Type B pancreatic cell (in vitro differentiated cells): Measurements from ENCODE around the gene GDI1. TPM values are rescaled to one million over a fixed set of nuclear protein-coding genes. Genes with fewer than 3 reads are reported as not detected.
A peak's percentile ranks its signal among the peaks of the same experiment; 100 is the strongest.

Experiments used
- DNase-seq: peaks from one replicate; pipeline ENCODE4 v3.0.0; 2021; ENCODE audit warnings: mixed read lengths; ENCODE audit not compliant: unreplicated experiment; ENCODE audit errors: extremely low spot score
- H3K27ac Mint-ChIP-seq: 2 replicates; pipeline ENCODE4 v1.8.0; 2021; ENCODE audit warnings: mild to moderate bottlenecking, mixed read lengths
- H3K27me3 Mint-ChIP-seq: 2 replicates; pipeline ENCODE4 v1.8.0; 2021; ENCODE audit warnings: mixed read lengths
- H3K36me3 Mint-ChIP-seq: 2 replicates; pipeline ENCODE4 v1.8.0; 2021; ENCODE audit warnings: mixed read lengths
- H3K4me1 Mint-ChIP-seq: one replicate; pipeline ENCODE4 v1.8.0; 2021; ENCODE audit warnings: mixed read lengths; ENCODE audit not compliant: unreplicated experiment
- H3K4me3 Mint-ChIP-seq: 2 replicates; pipeline ENCODE4 v1.8.0; 2021; ENCODE audit warnings: mild to moderate bottlenecking, mixed read lengths
- H3K9me3 Mint-ChIP-seq: 2 replicates; pipeline ENCODE4 v1.8.0; 2021; ENCODE audit warnings: mixed read lengths
- CTCF ChIP-seq: fragments of 200-600 bp; sonication (generic); conservative IDR thresholded peaks from 2 replicates; pipeline ENCODE4 v1.5.0; 2021; ENCODE audit warnings: antibody characterized with exemption, mild to moderate bottlenecking
- total RNA-seq: library from RNA; stranded (reverse); gene quantifications from 2 replicates; pipeline ENCODE4 v1.2.1, GENCODE V29; 2021; ENCODE audit warnings: low replicate concordance

The GDI1 gene
- total RNA-seq, 1 donor from 2014 or later = 159 TPM

GRCh38 chrX:154417157-154417556 lies 19.8 kb upstream of the GDI1 start:
- peaks cover 6% of the 10 kb centered on the region for H3K36me3 Mint-ChIP-seq
- DNase-seq = no peak
- no peak overlapping the region for H3K27ac Mint-ChIP-seq
- TF ChIP-seq CTCF = no peak
- H3K9me3 Mint-ChIP-seq = no peaks in the 10 kb centered on the region
- no peak overlapping the region for H3K4me3 Mint-ChIP-seq
- no peaks in the 10 kb centered on the region for H3K27me3 Mint-ChIP-seq
- H3K4me1 Mint-ChIP-seq = no peaks in the 10 kb centered on the region

- DNase-seq = no peak
- TF ChIP-seq CTCF = no peak
- no peak overlapping the region for H3K4me3 Mint-ChIP-seq
- no peak overlapping the region for H3K27ac Mint-ChIP-seq
- peaks cover 6% of the 10 kb centered on the region for H3K36me3 Mint-ChIP-seq
- H3K4me1 Mint-ChIP-seq = no peaks in the 10 kb centered on the region
- H3K9me3 Mint-ChIP-seq = no peaks in the 10 kb centered on the region
- no peaks in the 10 kb centered on the region for H3K27me3 Mint-ChIP-seq
Measured at GRCh38 chrX:154419189-154419588, 17.8 kb upstream of the GDI1 start.

- no peaks in the 10 kb centered on the region for H3K27me3 Mint-ChIP-seq
- TF ChIP-seq CTCF = no peak
- no peak overlapping the region for H3K4me3 Mint-ChIP-seq
- no peaks in the 10 kb centered on the region for H3K4me1 Mint-ChIP-seq
- H3K27ac Mint-ChIP-seq = no peak overlapping the region
- no peaks in the 10 kb centered on the region for H3K9me3 Mint-ChIP-seq
- H3K36me3 Mint-ChIP-seq = peaks cover 6% of the 10 kb centered on the region
- DNase-seq = no peak
Measured at GRCh38 chrX:154419688-154420401, 17.1 kb upstream of the GDI1 start.

- H3K27me3 Mint-ChIP-seq = no peaks in the 10 kb centered on the region
- H3K9me3 Mint-ChIP-seq = no peaks in the 10 kb centered on the region
- no peak for TF ChIP-seq CTCF
- H3K4me1 Mint-ChIP-seq = no peaks in the 10 kb centered on the region
- H3K27ac Mint-ChIP-seq = no peak overlapping the region
- no peak overlapping the region for H3K4me3 Mint-ChIP-seq
- peaks cover 3% of the 10 kb centered on the region for H3K36me3 Mint-ChIP-seq
- no peak for DNase-seq
Measured at GRCh38 chrX:154420402-154420756, 16.6 kb upstream of the GDI1 start.

GRCh38 chrX:154426916-154427770 lies 9.8 kb upstream of the GDI1 start:
- Mint-ChIP-seq H3K27me3 (no peaks in the 10 kb centered on the region), H3K27ac (peak overlapping the region; percentile 68), H3K4me1 (no peaks in the 10 kb centered on the region), H3K36me3 (peaks cover 6% of the 10 kb centered on the region), H3K9me3 (no peaks in the 10 kb centered on the region), H3K4me3 (no peak overlapping the region)
- no peak for DNase-seq
- TF ChIP-seq CTCF = no peak
